DMS 273 treated with DMSO at 0.1 percent for 48 hours (cell line): ENCODE data around the gene FLT1.

ENCODE experiments used
- DNase-seq: peaks from one replicate; lab custom pipeline; 2025; lab: John Stamatoyannopoulos, UW

Gene FLT1, protein sequence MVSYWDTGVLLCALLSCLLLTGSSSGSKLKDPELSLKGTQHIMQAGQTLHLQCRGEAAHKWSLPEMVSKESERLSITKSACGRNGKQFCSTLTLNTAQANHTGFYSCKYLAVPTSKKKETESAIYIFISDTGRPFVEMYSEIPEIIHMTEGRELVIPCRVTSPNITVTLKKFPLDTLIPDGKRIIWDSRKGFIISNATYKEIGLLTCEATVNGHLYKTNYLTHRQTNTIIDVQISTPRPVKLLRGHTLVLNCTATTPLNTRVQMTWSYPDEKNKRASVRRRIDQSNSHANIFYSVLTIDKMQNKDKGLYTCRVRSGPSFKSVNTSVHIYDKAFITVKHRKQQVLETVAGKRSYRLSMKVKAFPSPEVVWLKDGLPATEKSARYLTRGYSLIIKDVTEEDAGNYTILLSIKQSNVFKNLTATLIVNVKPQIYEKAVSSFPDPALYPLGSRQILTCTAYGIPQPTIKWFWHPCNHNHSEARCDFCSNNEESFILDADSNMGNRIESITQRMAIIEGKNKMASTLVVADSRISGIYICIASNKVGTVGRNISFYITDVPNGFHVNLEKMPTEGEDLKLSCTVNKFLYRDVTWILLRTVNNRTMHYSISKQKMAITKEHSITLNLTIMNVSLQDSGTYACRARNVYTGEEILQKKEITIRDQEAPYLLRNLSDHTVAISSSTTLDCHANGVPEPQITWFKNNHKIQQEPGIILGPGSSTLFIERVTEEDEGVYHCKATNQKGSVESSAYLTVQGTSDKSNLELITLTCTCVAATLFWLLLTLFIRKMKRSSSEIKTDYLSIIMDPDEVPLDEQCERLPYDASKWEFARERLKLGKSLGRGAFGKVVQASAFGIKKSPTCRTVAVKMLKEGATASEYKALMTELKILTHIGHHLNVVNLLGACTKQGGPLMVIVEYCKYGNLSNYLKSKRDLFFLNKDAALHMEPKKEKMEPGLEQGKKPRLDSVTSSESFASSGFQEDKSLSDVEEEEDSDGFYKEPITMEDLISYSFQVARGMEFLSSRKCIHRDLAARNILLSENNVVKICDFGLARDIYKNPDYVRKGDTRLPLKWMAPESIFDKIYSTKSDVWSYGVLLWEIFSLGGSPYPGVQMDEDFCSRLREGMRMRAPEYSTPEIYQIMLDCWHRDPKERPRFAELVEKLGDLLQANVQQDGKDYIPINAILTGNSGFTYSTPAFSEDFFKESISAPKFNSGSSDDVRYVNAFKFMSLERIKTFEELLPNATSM (N-terminal part only)

DNA sequence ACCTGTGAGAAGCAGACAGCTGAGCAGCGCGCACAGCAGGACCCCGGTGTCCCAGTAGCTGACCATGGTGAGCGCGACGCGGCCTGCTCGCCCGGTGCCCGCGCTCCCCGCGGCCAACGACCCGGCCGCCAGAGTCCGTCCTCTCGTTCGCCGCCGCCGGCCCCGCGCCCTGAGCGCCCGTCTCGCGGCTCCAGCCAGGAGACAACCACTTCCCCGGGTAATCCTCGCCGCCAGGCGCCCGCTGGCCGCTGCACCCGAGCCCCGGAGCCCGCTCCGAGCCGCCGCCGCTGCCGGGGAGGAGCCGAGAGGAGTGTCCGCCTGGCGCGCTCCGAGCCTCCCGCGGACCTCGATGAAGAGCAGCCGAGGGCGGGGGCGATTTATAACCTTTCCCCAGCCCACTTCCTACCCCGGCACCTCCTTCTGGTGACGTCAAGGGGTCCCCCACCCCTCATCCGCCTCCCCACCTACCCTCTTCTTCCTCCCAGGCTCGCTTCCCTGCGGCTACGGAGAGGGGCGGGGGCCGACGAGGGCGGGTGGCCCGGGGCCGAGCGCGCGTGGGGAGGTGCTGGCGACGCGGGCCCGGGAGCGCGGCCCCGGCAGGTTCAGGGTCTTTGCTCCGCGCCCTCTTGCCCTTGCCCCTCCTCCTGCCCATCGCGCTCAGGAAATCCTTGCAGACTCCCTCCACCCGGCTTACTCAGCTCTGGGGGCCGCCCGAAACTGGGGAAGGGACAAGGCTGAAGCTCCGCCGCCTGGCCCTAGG lies at the start of gene FLT1:
FLT1 (minus strand) TSS at position 351 of the 760 bp plus-strand sequence; CDS start at position 66, 285 bp downstream.
- no peak for DNase-seq

DNA sequence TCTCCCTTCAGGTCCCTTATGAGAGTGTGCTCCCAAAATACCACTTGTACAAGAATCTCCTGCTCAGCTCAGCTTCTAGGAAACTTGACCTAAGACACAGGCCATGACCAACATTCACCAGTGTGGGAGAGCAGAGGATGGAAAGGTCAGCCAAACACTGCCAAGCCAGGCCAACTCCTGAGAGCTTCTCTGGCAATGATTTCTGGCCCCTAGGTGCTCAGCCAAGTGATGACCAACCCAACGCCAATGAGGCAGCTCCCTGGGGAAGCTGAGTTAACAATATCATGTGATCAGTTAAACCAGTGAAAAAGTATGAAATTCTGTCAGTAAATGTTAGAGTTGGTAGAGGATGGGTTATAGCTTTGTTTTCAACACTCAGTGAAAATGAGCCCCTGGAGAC lies 49.1 kb upstream of the FLT1 start:
- no peak for DNase-seq

DNA sequence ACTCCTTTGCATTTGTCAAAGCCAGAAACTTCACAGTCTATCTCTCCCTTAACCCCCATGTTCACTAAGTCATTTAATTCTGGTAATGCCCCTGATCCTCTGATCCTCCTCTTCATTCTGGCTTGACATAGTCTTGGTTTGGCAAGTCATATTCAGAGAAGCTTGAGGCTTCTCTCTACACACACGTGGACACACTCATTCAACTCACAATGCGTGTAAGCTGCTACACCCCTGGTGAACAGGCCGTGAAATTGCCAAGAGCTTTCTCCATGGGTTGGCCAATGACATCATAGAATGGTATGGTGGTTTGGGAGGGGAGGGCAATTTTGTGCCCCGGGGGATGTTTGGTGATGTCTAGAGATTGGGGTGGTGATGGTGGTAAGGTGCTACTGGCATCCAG lies 47.9 kb upstream of the FLT1 start:
- no peak for DNase-seq

DNA sequence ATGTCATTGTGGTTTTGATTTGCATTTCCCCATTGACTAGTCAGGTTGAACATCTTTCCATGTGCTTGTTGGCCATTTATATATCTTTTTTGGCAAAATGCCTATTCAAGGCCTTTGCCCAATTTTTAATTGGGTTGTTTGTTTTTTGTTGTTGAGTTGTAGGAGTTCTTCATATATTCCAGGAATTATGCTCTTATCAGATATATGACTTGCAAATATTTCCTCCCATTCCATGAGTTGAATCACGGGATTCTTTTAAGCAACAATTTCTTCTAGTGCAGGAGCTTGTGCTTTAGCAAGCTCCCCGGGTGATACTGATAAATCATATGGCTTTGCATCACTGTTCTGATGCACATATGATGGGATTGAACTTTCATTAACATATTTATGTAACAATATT lies 47.0 kb upstream of the FLT1 start:
- DNase-seq: no peak

DNA sequence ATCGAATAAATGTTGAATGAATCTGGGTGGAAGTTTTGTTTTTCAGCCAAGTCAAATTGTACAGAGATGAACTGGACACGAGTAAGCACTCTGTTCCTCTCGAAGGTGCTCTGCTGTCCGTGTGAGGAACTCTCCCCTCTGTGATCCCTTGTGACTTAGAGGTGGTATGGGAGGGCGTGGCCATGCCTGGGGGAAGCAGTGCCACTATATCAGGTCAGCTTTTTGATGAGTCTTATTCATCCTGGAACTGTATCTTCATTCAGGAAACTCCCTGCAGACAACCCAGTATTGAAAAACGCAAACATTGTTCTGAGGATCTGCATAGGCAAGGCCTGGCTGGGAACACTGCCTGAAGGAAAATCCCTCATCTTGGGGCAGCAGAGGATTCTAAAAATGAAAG lies 45.7 kb upstream of the FLT1 start:
- no peak for DNase-seq

DNA sequence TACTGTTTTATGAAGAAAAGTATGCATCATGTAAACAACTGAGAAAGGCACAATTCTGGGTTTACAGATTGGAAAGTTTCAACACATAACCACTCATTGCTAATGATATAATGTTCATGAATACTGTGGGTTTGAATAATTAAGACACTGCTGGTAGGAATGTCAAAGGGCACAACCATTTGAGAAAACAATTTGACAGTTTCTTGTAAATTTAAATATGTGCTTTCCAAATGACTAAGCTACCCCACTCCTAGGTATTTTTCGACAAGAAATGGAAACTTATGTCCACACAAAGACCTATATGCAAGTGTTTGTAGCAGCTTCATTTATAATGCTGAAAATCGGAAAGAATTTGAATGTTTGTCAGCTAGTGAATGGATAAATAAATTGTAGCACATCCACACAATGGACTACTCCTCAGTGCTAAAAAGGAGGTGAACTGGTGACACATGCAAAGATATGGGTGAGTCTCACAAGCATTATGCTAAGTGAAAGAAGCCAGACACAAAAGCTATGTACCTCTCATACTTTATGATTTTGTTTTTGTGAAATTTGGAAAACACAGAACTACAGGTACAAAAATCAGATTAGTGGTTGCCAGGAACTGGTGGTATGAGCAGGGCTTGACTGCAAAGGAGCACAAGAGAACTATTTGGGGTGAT lies 44.8 kb upstream of the FLT1 start:
- DNase-seq: no peak

DNA sequence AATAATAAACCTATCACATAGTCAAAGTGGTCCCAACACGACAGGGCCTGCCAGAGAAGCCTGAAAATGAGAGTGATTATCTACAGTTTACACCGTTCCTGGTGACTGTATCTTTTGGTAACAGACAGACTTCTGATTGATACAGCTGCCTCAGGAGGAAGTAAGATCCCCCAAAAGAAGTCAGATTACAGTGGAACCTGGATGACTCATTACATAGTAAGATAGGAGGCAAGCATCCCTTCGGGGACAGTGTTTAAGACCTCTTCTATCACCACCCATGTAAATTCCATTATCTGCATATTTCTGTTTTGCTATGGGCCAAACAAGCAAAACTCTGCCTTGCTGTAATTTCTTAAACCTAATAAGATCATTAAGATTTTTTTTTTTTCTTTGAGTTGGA lies 44.0 kb upstream of the FLT1 start:
- DNase-seq: no peak

DNA sequence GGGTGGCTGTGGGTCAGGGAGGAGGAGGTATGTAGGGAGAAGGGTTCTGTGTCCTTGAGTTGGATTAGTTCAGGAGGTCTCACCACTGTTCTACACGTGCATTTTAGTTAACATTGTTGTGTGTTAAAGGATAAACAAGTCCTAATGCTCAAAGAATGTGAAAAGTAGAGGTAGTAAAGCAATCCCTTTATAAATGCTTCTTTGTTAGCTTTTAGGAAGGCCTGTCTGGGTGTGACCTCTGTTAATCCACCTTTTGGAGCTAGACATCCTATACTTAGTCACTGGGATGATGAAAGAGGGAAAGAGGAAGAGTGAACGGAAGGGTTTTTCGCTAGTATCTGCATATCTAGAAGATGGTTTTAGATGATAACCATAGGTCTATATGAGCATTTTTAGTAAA lies 42.2 kb upstream of the FLT1 start:
- DNase-seq: no peak

DNA sequence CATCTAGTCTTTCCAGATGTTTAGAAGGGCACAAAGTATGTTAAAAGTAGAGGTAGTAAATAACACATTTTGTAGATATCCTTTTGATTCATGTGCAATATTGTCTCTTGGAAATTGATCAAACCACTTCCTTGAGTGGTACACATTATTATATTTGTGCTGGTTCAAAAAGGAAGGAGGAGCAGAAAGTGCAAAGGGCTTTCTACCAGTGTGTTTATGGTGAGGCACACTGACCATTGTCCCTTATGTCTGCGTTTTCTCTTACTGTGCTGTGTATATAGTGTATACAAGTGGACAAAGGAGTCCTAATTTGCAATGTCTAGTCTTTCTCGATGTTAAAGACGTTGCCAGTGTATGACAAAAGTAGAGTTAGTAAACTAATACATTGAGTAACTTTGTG lies 41.4 kb upstream of the FLT1 start:
- no peak for DNase-seq

DNA sequence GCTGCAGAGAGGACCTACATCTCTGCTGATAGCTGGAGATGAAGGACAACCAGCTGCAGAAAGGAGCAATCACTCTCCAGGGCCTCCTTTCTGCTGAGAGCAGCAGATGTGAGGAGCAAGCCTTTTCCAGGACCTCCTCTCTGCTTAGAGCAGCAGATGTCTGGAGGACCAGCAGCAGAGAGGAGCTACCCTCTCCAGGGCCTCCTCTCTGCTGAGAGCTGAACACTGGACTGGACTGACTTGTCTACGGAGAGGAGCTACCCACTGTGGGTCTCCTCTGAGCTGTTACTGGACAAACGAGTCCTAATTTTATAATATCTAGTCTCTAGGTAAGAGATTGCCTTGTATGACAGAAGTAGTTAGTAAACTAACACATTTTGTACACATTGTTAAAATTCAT lies 40.8 kb upstream of the FLT1 start:
- DNase-seq: no peak

DNA sequence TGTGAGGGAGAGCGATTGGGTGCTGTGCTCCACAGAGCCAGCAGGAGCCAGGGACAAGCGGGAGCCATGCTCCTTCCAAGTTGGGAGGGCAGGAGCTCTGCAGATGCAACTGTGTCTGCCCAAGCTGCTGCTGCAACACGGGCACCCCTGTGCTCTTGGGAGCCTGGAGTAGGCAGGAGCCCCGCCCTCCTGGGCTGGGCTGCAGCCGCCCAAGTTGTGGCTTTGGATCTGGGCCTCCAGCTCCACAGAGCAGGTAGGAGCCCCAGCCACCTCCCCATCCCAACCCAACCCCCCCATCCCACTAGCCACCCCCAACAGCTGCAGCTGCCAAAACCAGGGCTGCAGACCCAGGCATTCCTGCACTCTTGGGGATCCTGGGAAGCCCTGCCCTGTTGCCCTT lies 39.9 kb upstream of the FLT1 start:
- DNase-seq: no peak

DNA sequence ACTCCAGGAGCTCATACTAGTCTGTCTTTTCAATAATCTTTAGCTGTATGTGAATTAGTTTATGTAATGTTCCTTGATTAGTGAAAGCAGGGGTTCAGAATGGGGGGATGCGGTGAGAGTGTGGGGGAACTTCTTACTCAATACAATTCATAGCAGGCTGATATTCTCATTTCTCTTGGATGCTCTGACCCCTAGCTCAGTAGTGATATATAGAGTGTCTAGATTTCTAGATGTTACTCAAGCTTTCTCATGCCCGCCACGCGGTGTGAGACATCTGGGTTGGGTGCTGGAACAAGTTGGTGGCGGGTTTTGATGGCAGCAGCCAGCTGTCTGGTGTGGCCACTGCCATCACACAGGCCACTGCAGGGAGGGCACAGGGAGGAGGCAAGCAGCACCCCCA lies 39.3 kb upstream of the FLT1 start:
- no peak for DNase-seq

DNA sequence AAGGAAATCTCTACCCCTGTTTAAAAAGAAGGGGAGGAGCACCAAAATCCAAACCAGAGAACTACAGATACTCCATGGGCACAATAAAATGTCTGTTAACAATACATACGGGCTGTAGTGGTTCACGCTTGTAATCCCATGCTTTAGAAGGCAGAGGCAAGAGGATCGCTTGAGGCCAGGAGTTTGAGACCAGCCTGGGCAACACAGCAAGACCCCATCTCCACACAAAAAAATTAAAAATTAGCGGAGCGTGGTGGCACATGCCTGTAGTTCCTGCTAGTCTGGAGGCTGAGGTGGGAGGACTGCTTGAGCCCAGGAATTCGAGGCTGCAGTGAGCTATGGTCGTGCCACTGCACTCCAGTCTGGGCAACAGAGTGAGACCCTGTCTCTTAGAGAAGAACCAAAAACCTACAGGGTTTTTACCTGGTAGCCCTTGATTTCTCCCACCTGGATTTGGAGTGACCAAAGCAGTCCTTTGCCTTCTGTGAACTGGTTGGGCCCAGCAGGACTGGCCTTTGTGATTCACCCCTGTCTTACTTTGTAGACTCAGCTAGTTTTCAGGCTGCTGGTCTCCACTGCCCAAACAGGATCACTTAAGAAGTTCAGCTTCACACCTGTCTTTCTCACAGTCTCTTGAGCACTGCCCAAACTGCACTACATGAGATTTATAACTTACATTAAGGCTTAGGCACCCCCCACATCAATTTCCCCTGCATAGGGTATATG lies 38.7 kb upstream of the FLT1 start:
- DNase-seq: no peak

DNA sequence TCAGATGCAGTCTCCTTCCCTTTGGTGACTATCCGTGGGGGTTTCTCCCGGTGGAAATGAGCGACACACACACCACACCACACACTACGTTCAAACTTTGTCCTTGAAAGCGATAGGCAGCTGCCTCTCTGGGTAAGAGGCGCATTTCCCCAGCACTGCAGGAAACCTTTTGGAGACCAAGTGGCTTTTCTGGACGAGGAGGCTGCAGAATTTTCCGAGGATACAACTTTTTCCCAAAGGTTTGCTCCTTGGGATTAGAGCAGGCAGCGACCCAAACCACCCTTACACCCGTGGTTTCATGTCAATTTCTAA lies 38.2 kb upstream of the FLT1 start:
- no peak for DNase-seq

DNA sequence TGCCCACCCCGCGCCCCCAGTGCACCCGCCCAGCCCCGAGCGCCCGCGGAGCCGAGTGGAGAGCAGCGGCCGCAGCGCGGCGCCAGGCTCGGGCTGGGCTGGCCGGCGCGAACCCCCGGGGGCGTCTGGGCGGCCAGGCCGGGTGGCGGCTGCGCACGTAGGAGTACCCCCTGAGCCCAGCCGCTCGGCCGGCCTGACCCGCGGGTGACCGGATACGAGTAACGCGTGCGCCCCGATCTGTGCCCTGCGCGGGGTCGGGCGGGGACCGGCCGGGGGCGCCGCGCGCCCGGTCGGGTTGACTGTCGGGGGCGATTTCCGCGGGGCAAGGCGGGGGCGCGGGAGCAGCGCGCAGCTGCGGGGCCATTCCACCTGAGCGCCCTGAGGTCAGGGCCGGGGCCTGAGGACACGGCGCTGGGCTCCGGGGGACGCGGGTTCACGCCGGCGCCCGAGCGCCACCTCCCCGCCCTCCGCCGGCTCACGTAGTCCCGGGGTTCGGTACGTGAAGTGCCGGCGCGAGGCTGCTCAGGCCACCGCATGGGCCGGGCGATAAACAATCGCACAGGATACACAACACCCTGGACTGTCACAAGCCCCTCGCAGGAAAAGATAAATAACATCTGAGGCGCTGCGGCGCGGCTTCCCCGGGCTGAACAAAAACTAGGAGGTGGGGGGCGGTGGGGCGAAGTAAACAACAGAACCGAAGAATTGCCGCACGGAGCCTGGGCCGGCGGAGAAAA lies 37.6 kb upstream of the FLT1 start:
- no peak for DNase-seq

DNA sequence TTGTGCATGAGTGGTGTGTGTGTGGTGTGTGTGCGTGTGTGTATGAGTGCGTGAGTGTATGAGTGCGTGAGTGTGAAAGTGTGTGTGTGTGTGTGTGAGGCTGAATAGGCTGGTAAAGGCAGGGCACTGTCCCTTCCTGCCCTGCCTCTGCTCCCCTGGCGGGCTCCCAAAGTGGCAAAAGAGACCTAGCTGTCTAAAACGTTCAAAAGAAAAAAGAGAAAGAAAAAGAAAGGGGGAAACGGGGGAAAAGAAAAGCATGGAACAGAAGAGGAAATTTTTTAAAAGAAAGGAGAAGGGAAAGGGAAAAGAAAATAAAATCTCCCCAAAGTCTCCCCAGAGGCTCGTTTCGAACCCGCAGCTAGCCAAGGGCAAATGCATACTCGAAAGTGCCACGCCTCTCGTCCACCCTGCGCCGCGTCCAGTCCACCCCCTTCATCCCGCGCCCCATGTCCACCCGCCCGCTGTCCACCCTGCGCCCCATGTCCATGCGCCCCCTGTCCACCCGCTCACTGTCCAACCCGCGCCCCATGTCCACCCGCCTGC lies 37.0 kb upstream of the FLT1 start:
- DNase-seq: no peak

DNA sequence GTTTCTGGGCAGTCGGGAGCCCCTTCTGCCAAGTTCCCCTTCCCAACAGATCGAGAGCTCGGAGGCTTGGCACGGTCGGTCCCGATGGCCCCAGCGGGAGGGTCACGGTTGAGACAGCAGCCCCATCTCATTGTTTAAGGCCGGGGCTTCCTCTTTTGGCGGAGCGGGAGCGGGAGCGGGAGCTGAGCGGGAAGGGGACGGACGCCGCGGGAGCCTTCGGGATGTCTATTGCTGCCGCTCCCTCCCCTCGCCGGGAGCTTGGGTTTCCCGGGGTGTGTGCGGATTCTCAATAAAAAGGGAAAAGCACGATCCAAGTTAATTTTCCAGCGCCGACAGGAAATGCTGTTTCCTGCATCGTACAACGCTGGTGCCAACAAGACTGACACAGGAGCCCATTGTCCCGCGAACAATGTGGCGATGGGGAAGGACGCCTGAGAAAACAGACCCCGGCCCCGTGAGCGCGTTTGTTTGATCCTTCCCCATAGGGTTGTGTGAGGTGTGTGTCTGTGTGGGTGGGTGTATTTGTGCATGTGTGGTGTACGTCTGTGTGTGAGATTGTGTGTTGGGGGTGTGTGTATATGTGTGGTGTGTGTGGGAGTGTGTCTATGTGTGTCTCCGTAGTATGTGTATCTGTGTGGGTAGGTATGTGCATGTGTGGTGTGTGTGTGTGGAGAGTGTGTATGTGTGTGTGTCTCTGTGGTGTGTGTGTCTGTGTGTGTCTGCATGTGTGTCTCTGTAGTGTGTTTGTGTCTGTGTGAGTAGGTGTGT lies 36.3 kb upstream of the FLT1 start:
- DNase-seq: no peak

DNA sequence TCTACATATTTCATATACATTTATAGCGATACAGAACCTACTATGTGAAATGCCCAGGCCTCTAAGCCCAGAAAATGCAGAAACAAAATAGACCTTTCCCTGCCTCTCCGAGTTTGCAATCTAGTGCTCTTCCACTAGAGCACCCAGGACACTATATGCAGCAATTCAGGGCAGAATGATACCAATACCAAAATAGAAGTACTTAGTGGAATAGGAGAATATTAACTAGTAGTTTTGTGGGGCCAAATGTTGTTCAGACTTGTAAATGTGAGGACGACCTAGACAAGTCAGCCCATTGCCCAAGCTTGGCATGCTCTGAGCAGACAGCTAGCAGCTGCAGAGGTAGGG lies 35.8 kb upstream of the FLT1 start:
- DNase-seq: no peak

DNA sequence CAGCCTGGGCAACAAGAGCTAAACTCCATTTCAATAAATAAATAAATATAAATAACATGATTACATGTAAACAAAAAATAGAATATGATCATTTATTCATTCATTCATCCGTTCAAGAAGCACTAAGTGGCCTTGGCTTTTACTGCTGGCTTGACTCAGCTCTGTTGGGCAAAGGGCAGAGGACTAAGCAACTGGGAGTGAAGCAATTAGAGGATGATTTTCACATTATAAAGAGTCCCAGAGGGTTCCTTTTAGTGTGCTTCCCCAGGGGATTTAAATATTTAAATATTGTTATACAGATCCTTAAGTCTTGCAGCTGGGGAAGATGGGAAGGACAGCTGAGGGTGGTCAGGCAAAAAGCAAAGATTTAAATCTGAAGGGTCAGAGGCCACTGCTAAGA lies 34.9 kb upstream of the FLT1 start:
- no peak for DNase-seq
